H1 (cell line): ENCODE measurements around the gene MAPK8IP3. TPM values are rescaled to one million over a fixed set of nuclear protein-coding genes. Genes with fewer than 3 reads are reported as not detected.

Source experiments
- CBX5 ChIP-seq: fragments of 300-800, 300-1000 bp; sonication (generic); IDR thresholded peaks from 2 replicates; pipeline ENCODE4 v1.7.1; 2016; ENCODE audit warnings: antibody characterized with exemption, low read length, low read depth
- CHD7 ChIP-seq: fragments of 300-600 bp; sonication (generic); IDR thresholded peaks from 2 replicates; pipeline ENCODE4 v1.7.1; 2012; ENCODE audit warnings: low read length, moderate library complexity, mild to moderate bottlenecking, inconsistent platforms; ENCODE audit not compliant: insufficient replicate concordance
- GTF2F1 ChIP-seq: IDR thresholded peaks from 2 replicates; pipeline ENCODE4 v1.6.1; 2012; ENCODE audit warnings: low read depth, low read length, improper control_type of control experiment, borderline replicate concordance
- KDM5A ChIP-seq: fragments of 200-600 bp; IDR thresholded peaks from 2 replicates; pipeline ENCODE4 v1.7.1; 2012; ENCODE audit warnings: mild to moderate bottlenecking, low read length, inconsistent platforms, mixed read lengths
- MAX ChIP-seq: IDR thresholded peaks from 2 replicates; pipeline ENCODE4 v1.6.1; 2012; ENCODE audit warnings: inconsistent platforms
- POLR2A ChIP-seq, 2 experiments: IDR thresholded peaks; 1 replicate in 1 of 2; 2 replicates in 1 of 2; pipeline ENCODE4 v1.6.1; 2011; ENCODE audit warnings: low read depth in 2 of 2, low read length in 2 of 2, mild to moderate bottlenecking in 2 of 2; ENCODE audit errors: control extremely low read depth in 1 of 2
- POLR2AphosphoS5 ChIP-seq: IDR thresholded peaks from 2 replicates; pipeline ENCODE4 v1.6.1; 2011; ENCODE audit warnings: low read depth, low read length
- RBBP5 ChIP-seq: IDR thresholded peaks from 2 replicates; pipeline ENCODE4 v1.7.1; 2012; ENCODE audit warnings: low read depth, mild to moderate bottlenecking, inconsistent platforms, low read length, moderate library complexity, borderline replicate concordance
- TCF12 ChIP-seq: IDR thresholded peaks from 2 replicates; pipeline ENCODE4 v1.6.1; 2011; ENCODE audit warnings: low read depth, mild to moderate bottlenecking, low read length
- USF2 ChIP-seq: IDR thresholded peaks from 2 replicates; pipeline ENCODE4 v1.6.1; 2011; ENCODE audit warnings: low read length, improper control_type of control experiment
- polyA plus RNA-seq, 7 experiments: library from polyadenylated mRNA; depleted of rRNA in 3 of 7; stranded (reverse) in 5 of 7; unstranded in 2 of 7; fragments of >200 nt in 5 of 7; fragments of 200-250 nt in 2 of 7; gene quantifications; 1 replicate in 5 of 7; 2 replicates in 1 of 7; 4 replicates in 1 of 7; pipeline versions ENCODE4 v1.2.1 to v1.2.3, GENCODE V29; 2011 to 2013; ENCODE audit warnings: missing spikeins in 2 of 7, mixed read lengths in 2 of 7
- total RNA-seq: library from RNA; stranded (reverse); fragmentation: NEBNext Ultra II Directional; extraction: Animal tissue kit (Norgen Biotek cat#: 25700); gene quantifications from 2 replicates; pipeline ENCODE4 v1.2.1, GENCODE V29; 2021

MAPK8IP3 gene
- total and polyA plus RNA-seq, 2 of the 8 experiments (the other 6 are each of a cell fraction or from before 2014, with no cell fraction given), result 16.9 to 43.4 TPM

GRCh38 chr16:1818873-1819525, 113.0 kb downstream of the MAPK8IP3 start (continued):
- TF ChIP-seq CHD7 (no peak), TCF12 (no peak), USF2 (no peak), KDM5A (no peak), GTF2F1 (no peak), POLR2A (IDR thresholded peaks at IDR 0.05; ENCODE audit: control extremely low read depth in 1 of 2, low read depth in 2 of 2, low read length in 2 of 2) (no peak), POLR2AphosphoS5 (no peak), RBBP5 (no peak), MAX (no peak), CBX5 (no peak)
- TF ChIP-seq, all 59 proteins: peak for 0
